ENCODE measurements around the gene C2CD2.

DNA sequence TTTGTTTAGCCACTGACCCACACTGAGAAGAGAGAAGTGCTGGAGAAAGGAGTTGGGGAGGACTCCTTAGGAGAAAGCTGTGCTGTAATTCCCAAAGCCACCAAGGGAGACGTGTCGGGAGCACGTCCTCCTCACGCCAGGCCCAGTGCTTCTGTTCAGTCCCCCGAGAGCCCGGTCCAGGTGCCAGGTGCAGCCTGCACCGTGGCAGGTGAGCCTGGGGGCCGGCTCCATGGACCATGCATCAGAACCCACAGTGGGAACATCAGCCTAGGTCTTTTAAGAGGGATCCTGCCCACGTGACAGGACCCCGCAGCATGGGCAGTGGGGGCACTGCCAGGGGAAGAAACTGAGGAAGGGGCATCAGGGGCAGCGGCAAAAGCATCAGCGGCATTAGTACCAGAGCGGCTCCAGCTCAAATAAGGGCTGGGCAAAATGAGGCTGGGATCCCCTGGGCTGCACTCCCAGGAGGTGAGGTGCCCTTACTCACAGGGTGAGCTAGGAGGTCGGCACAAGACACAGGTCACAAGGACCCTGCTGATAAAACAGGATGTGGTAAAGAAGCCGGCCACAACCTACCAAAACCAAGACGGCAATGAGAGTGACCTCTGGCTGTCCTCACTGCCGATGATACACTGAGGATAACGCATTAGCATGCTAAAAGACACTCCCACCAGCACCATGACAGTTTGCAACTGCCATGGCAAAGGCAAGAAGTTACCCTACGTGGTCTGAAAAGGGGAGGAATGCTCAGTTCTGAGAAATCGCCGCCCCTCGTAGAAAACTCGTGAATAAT is 50.1 kb downstream of the C2CD2 start:
- TF ChIP-seq NFYB (IDR thresholded peaks at IDR 0.05; ENCODE audit: insufficient read depth, low read depth, low read length) = no peak
- no peak for TF ChIP-seq SRF (IDR thresholded peaks at IDR 0.05; ENCODE audit: low read depth in 2 of 2, low read length in 2 of 2)
- TF ChIP-seq, protein P1, sequence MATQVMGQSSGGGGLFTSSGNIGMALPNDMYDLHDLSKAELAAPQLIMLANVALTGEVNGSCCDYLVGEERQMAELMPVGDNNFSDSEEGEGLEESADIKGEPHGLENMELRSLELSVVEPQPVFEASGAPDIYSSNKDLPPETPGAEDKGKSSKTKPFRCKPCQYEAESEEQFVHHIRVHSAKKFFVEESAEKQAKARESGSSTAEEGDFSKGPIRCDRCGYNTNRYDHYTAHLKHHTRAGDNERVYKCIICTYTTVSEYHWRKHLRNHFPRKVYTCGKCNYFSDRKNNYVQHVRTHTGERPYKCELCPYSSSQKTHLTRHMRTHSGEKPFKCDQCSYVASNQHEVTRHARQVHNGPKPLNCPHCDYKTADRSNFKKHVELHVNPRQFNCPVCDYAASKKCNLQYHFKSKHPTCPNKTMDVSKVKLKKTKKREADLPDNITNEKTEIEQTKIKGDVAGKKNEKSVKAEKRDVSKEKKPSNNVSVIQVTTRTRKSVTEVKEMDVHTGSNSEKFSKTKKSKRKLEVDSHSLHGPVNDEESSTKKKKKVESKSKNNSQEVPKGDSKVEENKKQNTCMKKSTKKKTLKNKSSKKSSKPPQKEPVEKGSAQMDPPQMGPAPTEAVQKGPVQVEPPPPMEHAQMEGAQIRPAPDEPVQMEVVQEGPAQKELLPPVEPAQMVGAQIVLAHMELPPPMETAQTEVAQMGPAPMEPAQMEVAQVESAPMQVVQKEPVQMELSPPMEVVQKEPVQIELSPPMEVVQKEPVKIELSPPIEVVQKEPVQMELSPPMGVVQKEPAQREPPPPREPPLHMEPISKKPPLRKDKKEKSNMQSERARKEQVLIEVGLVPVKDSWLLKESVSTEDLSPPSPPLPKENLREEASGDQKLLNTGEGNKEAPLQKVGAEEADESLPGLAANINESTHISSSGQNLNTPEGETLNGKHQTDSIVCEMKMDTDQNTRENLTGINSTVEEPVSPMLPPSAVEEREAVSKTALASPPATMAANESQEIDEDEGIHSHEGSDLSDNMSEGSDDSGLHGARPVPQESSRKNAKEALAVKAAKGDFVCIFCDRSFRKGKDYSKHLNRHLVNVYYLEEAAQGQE (IDR thresholded peaks at IDR 0.05; ENCODE audit: low read depth, low read length) = no peak
- TF ChIP-seq, protein P2, sequence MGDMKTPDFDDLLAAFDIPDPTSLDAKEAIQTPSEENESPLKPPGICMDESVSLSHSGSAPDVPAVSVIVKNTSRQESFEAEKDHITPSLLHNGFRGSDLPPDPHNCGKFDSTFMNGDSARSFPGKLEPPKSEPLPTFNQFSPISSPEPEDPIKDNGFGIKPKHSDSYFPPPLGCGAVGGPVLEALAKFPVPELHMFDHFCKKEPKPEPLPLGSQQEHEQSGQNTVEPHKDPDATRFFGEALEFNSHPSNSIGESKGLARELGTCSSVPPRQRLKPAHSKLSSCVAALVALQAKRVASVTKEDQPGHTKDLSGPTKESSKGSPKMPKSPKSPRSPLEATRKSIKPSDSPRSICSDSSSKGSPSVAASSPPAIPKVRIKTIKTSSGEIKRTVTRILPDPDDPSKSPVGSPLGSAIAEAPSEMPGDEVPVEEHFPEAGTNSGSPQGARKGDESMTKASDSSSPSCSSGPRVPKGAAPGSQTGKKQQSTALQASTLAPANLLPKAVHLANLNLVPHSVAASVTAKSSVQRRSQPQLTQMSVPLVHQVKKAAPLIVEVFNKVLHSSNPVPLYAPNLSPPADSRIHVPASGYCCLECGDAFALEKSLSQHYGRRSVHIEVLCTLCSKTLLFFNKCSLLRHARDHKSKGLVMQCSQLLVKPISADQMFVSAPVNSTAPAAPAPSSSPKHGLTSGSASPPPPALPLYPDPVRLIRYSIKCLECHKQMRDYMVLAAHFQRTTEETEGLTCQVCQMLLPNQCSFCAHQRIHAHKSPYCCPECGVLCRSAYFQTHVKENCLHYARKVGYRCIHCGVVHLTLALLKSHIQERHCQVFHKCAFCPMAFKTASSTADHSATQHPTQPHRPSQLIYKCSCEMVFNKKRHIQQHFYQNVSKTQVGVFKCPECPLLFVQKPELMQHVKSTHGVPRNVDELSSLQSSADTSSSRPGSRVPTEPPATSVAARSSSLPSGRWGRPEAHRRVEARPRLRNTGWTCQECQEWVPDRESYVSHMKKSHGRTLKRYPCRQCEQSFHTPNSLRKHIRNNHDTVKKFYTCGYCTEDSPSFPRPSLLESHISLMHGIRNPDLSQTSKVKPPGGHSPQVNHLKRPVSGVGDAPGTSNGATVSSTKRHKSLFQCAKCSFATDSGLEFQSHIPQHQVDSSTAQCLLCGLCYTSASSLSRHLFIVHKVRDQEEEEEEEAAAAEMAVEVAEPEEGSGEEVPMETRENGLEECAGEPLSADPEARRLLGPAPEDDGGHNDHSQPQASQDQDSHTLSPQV (IDR thresholded peaks at IDR 0.05) = no peak
- TF ChIP-seq, protein P3, sequence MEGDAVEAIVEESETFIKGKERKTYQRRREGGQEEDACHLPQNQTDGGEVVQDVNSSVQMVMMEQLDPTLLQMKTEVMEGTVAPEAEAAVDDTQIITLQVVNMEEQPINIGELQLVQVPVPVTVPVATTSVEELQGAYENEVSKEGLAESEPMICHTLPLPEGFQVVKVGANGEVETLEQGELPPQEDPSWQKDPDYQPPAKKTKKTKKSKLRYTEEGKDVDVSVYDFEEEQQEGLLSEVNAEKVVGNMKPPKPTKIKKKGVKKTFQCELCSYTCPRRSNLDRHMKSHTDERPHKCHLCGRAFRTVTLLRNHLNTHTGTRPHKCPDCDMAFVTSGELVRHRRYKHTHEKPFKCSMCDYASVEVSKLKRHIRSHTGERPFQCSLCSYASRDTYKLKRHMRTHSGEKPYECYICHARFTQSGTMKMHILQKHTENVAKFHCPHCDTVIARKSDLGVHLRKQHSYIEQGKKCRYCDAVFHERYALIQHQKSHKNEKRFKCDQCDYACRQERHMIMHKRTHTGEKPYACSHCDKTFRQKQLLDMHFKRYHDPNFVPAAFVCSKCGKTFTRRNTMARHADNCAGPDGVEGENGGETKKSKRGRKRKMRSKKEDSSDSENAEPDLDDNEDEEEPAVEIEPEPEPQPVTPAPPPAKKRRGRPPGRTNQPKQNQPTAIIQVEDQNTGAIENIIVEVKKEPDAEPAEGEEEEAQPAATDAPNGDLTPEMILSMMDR (IDR thresholded peaks at IDR 0.05 in 2 of 3, conservative IDR thresholded peaks at IDR 0.05 in 1 of 3; ENCODE audit: control insufficient read depth in 2 of 3, extremely low read depth in 1 of 3, insufficient read depth in 1 of 3, low read depth in 3 of 3, low read length in 3 of 3) = no peak
- TF ChIP-seq POLR2A (IDR thresholded peaks at IDR 0.05; ENCODE audit: low read depth, low read length) = no peak
- TF ChIP-seq, protein P4, sequence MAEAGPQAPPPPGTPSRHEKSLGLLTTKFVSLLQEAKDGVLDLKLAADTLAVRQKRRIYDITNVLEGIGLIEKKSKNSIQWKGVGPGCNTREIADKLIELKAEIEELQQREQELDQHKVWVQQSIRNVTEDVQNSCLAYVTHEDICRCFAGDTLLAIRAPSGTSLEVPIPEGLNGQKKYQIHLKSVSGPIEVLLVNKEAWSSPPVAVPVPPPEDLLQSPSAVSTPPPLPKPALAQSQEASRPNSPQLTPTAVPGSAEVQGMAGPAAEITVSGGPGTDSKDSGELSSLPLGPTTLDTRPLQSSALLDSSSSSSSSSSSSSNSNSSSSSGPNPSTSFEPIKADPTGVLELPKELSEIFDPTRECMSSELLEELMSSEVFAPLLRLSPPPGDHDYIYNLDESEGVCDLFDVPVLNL (IDR thresholded peaks at IDR 0.05; ENCODE audit: low read depth, low read length) = no peak
- TF ChIP-seq ETV6 (conservative IDR thresholded peaks at IDR 0.05 in 1 of 2, IDR thresholded peaks at IDR 0.05 in 1 of 2; ENCODE audit: borderline replicate concordance in 1 of 2, low read depth in 1 of 2) = no peak
- no peak for TF ChIP-seq RAD21 (IDR thresholded peaks at IDR 0.05; ENCODE audit: insufficient read depth, low read depth, low read length)
- TF ChIP-seq NR2C2 (IDR thresholded peaks at IDR 0.05; ENCODE audit: borderline replicate concordance, control insufficient read depth, insufficient read length, low read depth) = no peak
- TF ChIP-seq NFIC (IDR thresholded peaks at IDR 0.05; ENCODE audit: low read depth, low read length) = no peak

All from GM12878 (cell line).